Activated T-helper 1 cell treated with anti-CD3 and anti-CD28 coated beads, Interleukin-2, amount 50 U/mL, for 16 hours (primary cell): ENCODE results near the gene NPBWR2.

Source experiments
- DNase-seq, 2 donors: peaks; one replicate each; pipeline ENCODE4 v3.0.0-alpha.2; 2020; ENCODE audit warnings: low read depth in 1 of 2, low spot score in 1 of 2

NPBWR2 gene

GRCh38 chr20:64058536-64058935, 48.8 kb downstream of the NPBWR2 start:
- DNase-seq = no peak

- peak; percentile 66 to 67 for DNase-seq
These were observed 49.5 kb downstream of the NPBWR2 start for GRCh38 chr20:64057628-64058498.

- DNase-seq = no peak
These were observed 50.3 kb downstream of the NPBWR2 start for GRCh38 chr20:64056889-64057627.

GRCh38 chr20:64056639-64056888, 50.8 kb downstream of the NPBWR2 start:
- DNase-seq = no peak

GRCh38 chr20:64055893-64056638, 51.3 kb downstream of the NPBWR2 start:
- no peak for DNase-seq

- DNase-seq = no peak
These were observed 51.9 kb downstream of the NPBWR2 start for GRCh38 chr20:64055396-64055892.

GRCh38 chr20:64053841-64054661, 53.3 kb downstream of the NPBWR2 start:
- no peak for DNase-seq
